DOHH2 (cell line): ENCODE results near the gene SNX7.

Experiments
- H3F3A ChIP-seq: fragments of 200-600 bp; sonication (generic), shearing (Covaris generic); 2 replicates; pipeline ENCODE4 v1.6.0; 2016; ENCODE audit warnings: antibody characterized with exemption, mild to moderate bottlenecking; ENCODE audit not compliant: control insufficient read depth, insufficient read depth
- H3K27ac ChIP-seq: fragments of 200-600 bp; sonication (generic); 2 replicates; pipeline ENCODE4 v1.5.1; 2014; ENCODE audit warnings: low read depth, mild to moderate bottlenecking, low read length, moderate library complexity
- H3K27me3 ChIP-seq: fragments of 200-600 bp; sonication (generic); 2 replicates; pipeline ENCODE4 v1.6.1; 2014; ENCODE audit warnings: mild to moderate bottlenecking, low read length, mixed read lengths; ENCODE audit not compliant: control insufficient read depth
- H3K36me3 ChIP-seq: fragments of 200-600 bp; sonication (generic); 2 replicates; pipeline ENCODE4 v1.6.1; 2014; ENCODE audit warnings: mild to moderate bottlenecking, low read length, moderate library complexity, mixed read lengths; ENCODE audit not compliant: control insufficient read depth
- H3K4me1 ChIP-seq: fragments of 200-600 bp; sonication (generic); 2 replicates; pipeline ENCODE4 v1.6.1; 2014; ENCODE audit warnings: mild to moderate bottlenecking, low read length, mixed read lengths; ENCODE audit not compliant: control insufficient read depth
- H3K4me2 ChIP-seq: fragments of 200-600 bp; sonication (generic); 2 replicates; pipeline ENCODE4 v1.6.0; 2014; ENCODE audit warnings: mild to moderate bottlenecking, low read length, moderate library complexity
- H3K4me3 ChIP-seq: fragments of 200-600 bp; sonication (generic); 2 replicates; pipeline ENCODE4 v1.5.1; 2014; ENCODE audit warnings: mild to moderate bottlenecking, low read length, mixed read lengths
- H3K79me2 ChIP-seq: fragments of 200-600 bp; sonication (generic); 2 replicates; pipeline ENCODE4 v1.6.1; 2014; ENCODE audit warnings: mild to moderate bottlenecking, low read length, mixed read lengths; ENCODE audit not compliant: control insufficient read depth
- H3K9me2 ChIP-seq: fragments of 200-600 bp; sonication (generic); replicated peaks from 2 replicates; pipeline ENCODE4 v1.6.1; 2014; ENCODE audit warnings: mild to moderate bottlenecking, low read length, mixed read lengths; ENCODE audit not compliant: control insufficient read depth
- H3K9me3 ChIP-seq: fragments of 200-600 bp; sonication (generic); 2 replicates; pipeline ENCODE4 v1.6.1; 2014; ENCODE audit warnings: antibody characterized with exemption, low read length, mixed read lengths; ENCODE audit not compliant: control insufficient read depth, insufficient read depth
- H4K20me1 ChIP-seq: fragments of 200-600 bp; sonication (generic); 2 replicates; pipeline ENCODE4 v1.6.0; 2014; ENCODE audit warnings: low read depth, mild to moderate bottlenecking, antibody characterized with exemption, low read length, moderate library complexity; ENCODE audit not compliant: control insufficient read depth, insufficient read depth
- EZH2phosphoT487 ChIP-seq: fragments of 200-600 bp; sonication (generic); IDR thresholded peaks from 2 replicates; pipeline ENCODE4 v1.6.1; 2017; ENCODE audit warnings: borderline replicate concordance, mild to moderate bottlenecking, antibody characterized with exemption, low read length, moderate library complexity, mixed read lengths
- TF ChIP-seq, protein P1 (sequence below): fragments of 200-600 bp; sonication (generic); IDR thresholded peaks from one replicate; pipeline ENCODE4 v1.5.1; 2014; ENCODE audit warnings: antibody characterized with exemption, mild to moderate bottlenecking, low read depth, low read length; ENCODE audit not compliant: poor library complexity, severe bottlenecking

Gene SNX7

DNA sequence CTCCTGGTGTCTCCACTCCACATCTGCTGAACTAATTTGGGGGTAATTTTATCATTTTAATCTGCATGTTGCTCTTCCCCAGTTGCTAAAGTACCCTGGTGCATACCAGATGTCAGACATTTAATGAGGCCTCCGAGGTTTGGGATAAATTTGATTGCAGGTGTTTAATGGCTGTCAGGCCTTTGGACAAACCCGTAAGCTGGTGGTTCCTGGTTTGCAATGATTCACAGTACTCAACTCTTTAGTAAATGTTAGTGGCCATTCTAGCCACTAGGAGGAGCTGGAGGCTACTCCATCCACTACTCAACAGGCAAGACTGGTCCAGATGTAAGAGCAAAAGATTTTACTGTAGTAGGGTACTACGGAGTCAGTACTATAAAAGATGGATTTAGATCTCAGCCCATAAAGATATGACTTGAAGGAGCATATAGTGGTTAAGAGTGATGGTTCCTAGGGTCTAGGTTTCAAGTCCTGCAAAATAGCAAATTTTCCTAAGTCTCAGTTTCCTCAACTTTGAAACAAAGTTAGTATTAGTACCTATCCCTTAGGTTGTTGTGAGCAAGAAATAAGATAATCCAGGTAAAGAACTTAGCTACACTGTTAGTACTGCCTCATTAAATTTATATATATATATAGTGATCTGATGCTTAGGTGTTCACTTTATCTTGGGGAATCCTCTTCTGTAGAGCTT, 132.8 kb downstream of the SNX7 start:
- Histone ChIP-seq H3K27ac (no peak overlapping the region), H3K36me3 (no peaks in the 10 kb centered on the region), H3K9me3 (no peaks in the 10 kb centered on the region), H3K27me3 (no peaks in the 10 kb centered on the region), H3K4me2 (no peak overlapping the region), H3F3A (no peaks in the 10 kb centered on the region), H3K9me2 (no peaks in the 10 kb centered on the region), H3K79me2 (no peaks in the 10 kb centered on the region), H4K20me1 (no peaks in the 10 kb centered on the region), H3K4me1 (no peaks in the 10 kb centered on the region), H3K4me3 (no peak overlapping the region)
- TF ChIP-seq, protein P1, sequence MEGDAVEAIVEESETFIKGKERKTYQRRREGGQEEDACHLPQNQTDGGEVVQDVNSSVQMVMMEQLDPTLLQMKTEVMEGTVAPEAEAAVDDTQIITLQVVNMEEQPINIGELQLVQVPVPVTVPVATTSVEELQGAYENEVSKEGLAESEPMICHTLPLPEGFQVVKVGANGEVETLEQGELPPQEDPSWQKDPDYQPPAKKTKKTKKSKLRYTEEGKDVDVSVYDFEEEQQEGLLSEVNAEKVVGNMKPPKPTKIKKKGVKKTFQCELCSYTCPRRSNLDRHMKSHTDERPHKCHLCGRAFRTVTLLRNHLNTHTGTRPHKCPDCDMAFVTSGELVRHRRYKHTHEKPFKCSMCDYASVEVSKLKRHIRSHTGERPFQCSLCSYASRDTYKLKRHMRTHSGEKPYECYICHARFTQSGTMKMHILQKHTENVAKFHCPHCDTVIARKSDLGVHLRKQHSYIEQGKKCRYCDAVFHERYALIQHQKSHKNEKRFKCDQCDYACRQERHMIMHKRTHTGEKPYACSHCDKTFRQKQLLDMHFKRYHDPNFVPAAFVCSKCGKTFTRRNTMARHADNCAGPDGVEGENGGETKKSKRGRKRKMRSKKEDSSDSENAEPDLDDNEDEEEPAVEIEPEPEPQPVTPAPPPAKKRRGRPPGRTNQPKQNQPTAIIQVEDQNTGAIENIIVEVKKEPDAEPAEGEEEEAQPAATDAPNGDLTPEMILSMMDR, result peak; percentile 71
- no peak for TF ChIP-seq EZH2phosphoT487

DNA sequence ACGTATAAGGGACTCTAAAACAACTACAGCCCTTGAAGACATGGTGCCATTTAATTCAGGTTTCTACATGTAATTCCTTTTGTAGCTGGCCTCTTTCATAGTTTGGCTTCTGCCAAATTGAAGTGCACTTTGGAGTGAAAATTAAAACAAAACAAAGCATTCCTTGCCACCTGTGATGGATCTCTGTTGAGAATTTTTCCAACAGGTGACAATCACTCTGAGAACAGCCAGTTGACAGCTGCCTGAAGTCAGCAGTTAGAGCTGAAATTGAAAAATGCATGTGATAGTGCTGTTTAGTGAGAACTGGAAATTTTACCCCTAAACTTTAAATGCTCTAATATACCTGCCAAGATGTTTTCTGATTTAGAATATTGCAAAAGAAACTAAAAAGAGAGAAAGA, 134.5 kb downstream of the SNX7 start:
- TF ChIP-seq, protein P1, result no peak
- TF ChIP-seq EZH2phosphoT487, result no peak
- H3K27me3 ChIP-seq, result no peaks in the 10 kb centered on the region

DNA sequence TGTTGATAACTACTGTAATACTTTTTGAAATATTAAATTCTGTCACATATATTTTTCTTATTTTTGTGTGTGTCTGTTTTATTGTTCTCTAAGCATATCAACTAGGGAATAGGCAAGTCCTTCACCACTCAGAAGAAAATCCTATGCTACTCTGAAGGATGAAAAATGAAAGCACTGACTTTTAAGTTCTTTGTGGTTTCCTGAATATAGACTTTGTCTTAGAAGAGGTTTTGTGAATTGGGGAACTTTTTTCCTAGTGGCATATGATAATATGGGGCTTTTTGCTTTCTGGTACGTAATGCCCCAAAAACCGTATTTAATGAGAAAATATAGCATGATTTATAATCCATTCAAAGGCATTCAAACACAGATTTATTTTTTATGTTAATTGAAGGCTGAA, 136.0 kb downstream of the SNX7 start:
- H3K4me2 ChIP-seq, result no peak overlapping the region
- no peaks in the 10 kb centered on the region for H3K27me3 ChIP-seq
- H3K27ac ChIP-seq, result no peak overlapping the region
- H3K36me3 ChIP-seq, result no peaks in the 10 kb centered on the region
- H3K79me2 ChIP-seq, result no peaks in the 10 kb centered on the region
- no peak for TF ChIP-seq EZH2phosphoT487
- TF ChIP-seq, protein P1, result no peak
- no peaks in the 10 kb centered on the region for H4K20me1 ChIP-seq
- no peak overlapping the region for H3K4me3 ChIP-seq
- H3K4me1 ChIP-seq, result no peaks in the 10 kb centered on the region
- H3F3A ChIP-seq, result no peaks in the 10 kb centered on the region
- H3K9me2 ChIP-seq, result no peaks in the 10 kb centered on the region
- no peaks in the 10 kb centered on the region for H3K9me3 ChIP-seq

More for the DNA sequence above, 134.5 kb downstream of the SNX7 start:
- H3K4me1 ChIP-seq, result no peaks in the 10 kb centered on the region
- H3K79me2 ChIP-seq, result no peaks in the 10 kb centered on the region
- no peak overlapping the region for H3K27ac ChIP-seq
- H4K20me1 ChIP-seq, result no peaks in the 10 kb centered on the region
- H3K9me3 ChIP-seq, result no peaks in the 10 kb centered on the region
- no peak overlapping the region for H3K4me3 ChIP-seq
- no peaks in the 10 kb centered on the region for H3F3A ChIP-seq
- no peaks in the 10 kb centered on the region for H3K36me3 ChIP-seq
- no peaks in the 10 kb centered on the region for H3K9me2 ChIP-seq
- H3K4me2 ChIP-seq, result no peak overlapping the region
